ENCODE measurements around the gene PHETA1.
A peak's percentile ranks its signal among the peaks of the same experiment; 100 is the strongest.

DNA sequence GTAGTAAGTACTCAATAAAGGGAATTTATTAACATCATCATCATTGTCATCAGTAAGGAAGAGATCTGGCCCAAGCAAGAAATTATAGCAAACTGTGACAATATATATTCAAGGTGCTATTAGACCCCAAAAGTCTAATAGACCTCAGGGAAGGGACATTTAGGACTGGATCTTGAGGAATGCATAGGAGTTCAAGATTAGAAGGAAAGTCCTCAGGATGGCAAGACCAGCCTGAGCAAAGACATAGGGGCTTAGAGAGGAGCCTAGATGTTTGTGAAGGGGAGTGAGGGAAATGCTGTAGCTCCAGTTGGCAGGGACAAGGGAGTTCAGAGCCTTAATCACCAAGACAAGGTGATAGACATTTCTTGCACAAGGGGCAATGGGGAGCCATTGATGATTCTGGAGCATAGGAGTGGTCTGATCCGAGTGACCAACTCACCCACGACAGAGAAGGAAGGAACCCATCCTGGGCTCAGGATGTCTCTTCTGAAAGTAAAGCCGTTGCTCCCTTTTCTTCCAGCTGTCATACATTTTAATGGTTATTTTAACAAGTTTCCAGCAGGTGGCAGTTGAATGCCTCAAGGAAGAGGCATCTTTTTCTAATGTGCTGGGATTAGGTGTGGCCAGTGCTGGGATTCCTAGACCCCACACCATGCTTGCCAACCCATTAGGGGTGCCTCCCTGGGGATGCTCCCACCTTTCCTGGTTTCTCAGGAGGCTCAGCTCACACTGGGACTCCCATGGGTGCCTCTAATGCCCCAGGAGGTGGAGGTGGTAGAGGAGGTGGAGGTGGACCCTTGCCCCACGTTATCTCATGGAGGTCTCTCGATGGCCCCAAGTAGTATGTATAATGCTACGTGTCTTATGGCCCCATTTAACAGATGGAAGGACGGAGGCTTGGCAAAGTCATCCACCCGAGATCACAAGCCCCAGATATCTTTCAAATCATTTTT is 37.8 kb downstream of the PHETA1 start:
- TF ChIP-seq GATA2 (IDR thresholded peaks at IDR 0.05; ENCODE audit: insufficient read depth, insufficient read length, low read depth, low read length) (no peak), POLR2A (IDR thresholded peaks at IDR 0.05; ENCODE audit: low read depth, low read length) (no peak), POLR2AphosphoS5 (IDR thresholded peaks at IDR 0.05; ENCODE audit: insufficient read depth, low read depth, low read length) (no peak), FOS (IDR thresholded peaks at IDR 0.05; ENCODE audit: borderline replicate concordance, insufficient read depth, low read length) (no peak), EZH2 (IDR thresholded peaks at IDR 0.05; ENCODE audit: borderline replicate concordance, low read depth, low read length, severe bottlenecking) (no peak), JUN (IDR thresholded peaks at IDR 0.05; ENCODE audit: borderline replicate concordance, insufficient read depth, insufficient read length, low read depth) (no peak), MYC (IDR thresholded peaks at IDR 0.05; ENCODE audit: low read depth, low read length) (no peak)
- TF ChIP-seq, protein P1, sequence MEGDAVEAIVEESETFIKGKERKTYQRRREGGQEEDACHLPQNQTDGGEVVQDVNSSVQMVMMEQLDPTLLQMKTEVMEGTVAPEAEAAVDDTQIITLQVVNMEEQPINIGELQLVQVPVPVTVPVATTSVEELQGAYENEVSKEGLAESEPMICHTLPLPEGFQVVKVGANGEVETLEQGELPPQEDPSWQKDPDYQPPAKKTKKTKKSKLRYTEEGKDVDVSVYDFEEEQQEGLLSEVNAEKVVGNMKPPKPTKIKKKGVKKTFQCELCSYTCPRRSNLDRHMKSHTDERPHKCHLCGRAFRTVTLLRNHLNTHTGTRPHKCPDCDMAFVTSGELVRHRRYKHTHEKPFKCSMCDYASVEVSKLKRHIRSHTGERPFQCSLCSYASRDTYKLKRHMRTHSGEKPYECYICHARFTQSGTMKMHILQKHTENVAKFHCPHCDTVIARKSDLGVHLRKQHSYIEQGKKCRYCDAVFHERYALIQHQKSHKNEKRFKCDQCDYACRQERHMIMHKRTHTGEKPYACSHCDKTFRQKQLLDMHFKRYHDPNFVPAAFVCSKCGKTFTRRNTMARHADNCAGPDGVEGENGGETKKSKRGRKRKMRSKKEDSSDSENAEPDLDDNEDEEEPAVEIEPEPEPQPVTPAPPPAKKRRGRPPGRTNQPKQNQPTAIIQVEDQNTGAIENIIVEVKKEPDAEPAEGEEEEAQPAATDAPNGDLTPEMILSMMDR (IDR thresholded peaks at IDR 0.05; ENCODE audit: extremely low read depth in 1 of 2, insufficient read depth in 1 of 2, low read depth in 1 of 2, low read length in 2 of 2): peak; percentile 39 to 54
- TF ChIP-seq, protein P2, sequence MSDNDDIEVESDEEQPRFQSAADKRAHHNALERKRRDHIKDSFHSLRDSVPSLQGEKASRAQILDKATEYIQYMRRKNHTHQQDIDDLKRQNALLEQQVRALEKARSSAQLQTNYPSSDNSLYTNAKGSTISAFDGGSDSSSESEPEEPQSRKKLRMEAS (IDR thresholded peaks at IDR 0.05; ENCODE audit: insufficient read depth, insufficient read length): no peak

Data from endothelial cell of umbilical vein (primary cell).